Tibial nerve (tissue), 3 donors: ENCODE measurements around the gene TRERF1.

Experiments
- CTCF ChIP-seq, 5 experiments: fragments of 200-600 bp in 3 of 5; fragments of 450-650 bp in 2 of 5; sonication (generic) in 3 of 5; IDR thresholded peaks; one replicate each; pipeline ENCODE4 v1.5.1; 2016 to 2019; ENCODE audit warnings: antibody characterized with exemption in 5 of 5, mild to moderate bottlenecking in 3 of 5, moderate library complexity in 2 of 5
- POLR2A ChIP-seq, 2 donors: fragments of 450-650 bp; IDR thresholded peaks; one replicate each; pipeline ENCODE4 v1.6.1; 2017; ENCODE audit warnings: antibody characterized with exemption in 2 of 2, mild to moderate bottlenecking in 2 of 2, moderate library complexity in 2 of 2

GRCh38 chr6:42392833-42393232 is 58.9 kb downstream of the TRERF1 start:
- no peak for TF ChIP-seq CTCF (IDR thresholded peaks at IDR 0.05)
- no peak for TF ChIP-seq POLR2A (IDR thresholded peaks at IDR 0.05)
